ENCODE results near the gene PNLDC1. TPM values are rescaled to one million over a fixed set of nuclear protein-coding genes. Genes with fewer than 3 reads are reported as not detected.

Gene PNLDC1
- total and polyA plus RNA-seq, 4 experiments from 2014 or later: 0.23 to 0.94 (median 0.47) TPM; not detected in 1

GRCh38 chr6:159778542-159779103 is 21.5 kb upstream of the PNLDC1 start:
- Mint-ChIP-seq H3K27ac (peak overlapping the region in 2 of 7 donors; percentile 39 to 55), H3K36me3 (peaks cover 42 to 91% of the 10 kb centered on the region in 2 donors), H3K4me3 (no peak overlapping the region), H3K9me3 (no peaks in the 10 kb centered on the region), H3K27me3 (no peaks in the 10 kb centered on the region), H3K4me1 (peaks cover 10 to 18% (median 16%) of the 10 kb centered on the region in 4 donors)
- DNase-seq: no peak
- no peak overlapping the region for H3K27ac ChIP-seq (ENCODE audit: low read depth, low read length)
- no peaks in the 10 kb centered on the region for H3K9me3 ChIP-seq (ENCODE audit: control insufficient read depth in 1 of 2, low read length in 2 of 2)
- ChIA-PET POLR2A (ENCODE audit: partially characterized antibody) (no interaction called here), CTCF (ENCODE audit: partially characterized antibody) (no interaction called here)
- no peak overlapping the region for H3K4me3 ChIP-seq (ENCODE audit: low read length in 2 of 2)
- H3K27me3 ChIP-seq (ENCODE audit: insufficient read depth, low read length): no peaks in the 10 kb centered on the region
- H3K4me1 ChIP-seq (ENCODE audit: insufficient read depth, low read length): no peaks in the 10 kb centered on the region
- peaks cover 69% of the 10 kb centered on the region for H3K36me3 ChIP-seq (ENCODE audit: insufficient read depth, low read length)
- intact Hi-C loops (cut with micrococcal nuclease): no loop called here

- intact Hi-C loops (cut with micrococcal nuclease): loop anchor here (2.0 kb wide), 1 partner anchor 181 kb away; the partner anchor contains the start of gene IGF2R
- POLR2A ChIA-PET (ENCODE audit: partially characterized antibody): interaction anchor here (1.1 to 6.8 kb wide), 11 partner anchors 12 to 674 kb away, joined by 3 to 169 read pairs (median 5); partner anchors contain the start of genes ACAT2, SOD2 and WTAP
- Histone ChIP-seq H3K9me3 (ENCODE audit: control insufficient read depth in 1 of 2, low read length in 2 of 2) (no peaks in the 10 kb centered on the region), H3K27me3 (ENCODE audit: insufficient read depth, low read length) (no peaks in the 10 kb centered on the region), H3K4me3 (ENCODE audit: low read length in 2 of 2) (peak overlapping the region; percentile 43 to 90), H3K27ac (ENCODE audit: low read depth, low read length) (peak overlapping the region; percentile 93), H3K36me3 (ENCODE audit: insufficient read depth, low read length) (peaks cover 43% of the 10 kb centered on the region), H3K4me1 (ENCODE audit: insufficient read depth, low read length) (peaks cover 54% of the 10 kb centered on the region)
- peak; percentile 3 to 45 (median 13) for DNase-seq
- Mint-ChIP-seq H3K27ac (peak overlapping the region; percentile 88 to 94 (median 93)), H3K27me3 (no peaks in the 10 kb centered on the region), H3K4me1 (peaks cover 33 to 68% (median 53%) of the 10 kb centered on the region in 4 donors), H3K4me3 (peak overlapping the region; percentile 88 to 99 (median 95)), H3K9me3 (no peaks in the 10 kb centered on the region), H3K36me3 (peaks cover 37 to 74% of the 10 kb centered on the region in 2 donors)
- CTCF ChIA-PET (ENCODE audit: partially characterized antibody): interaction anchor here (1.0 to 4.3 kb wide), 5 partner anchors 8 to 96 kb away, joined by 4 to 37 read pairs (median 8); partner anchors contain the start of genes SOD2 and WTAP
Measured at GRCh38 chr6:159788276-159788675, 11.8 kb upstream of the PNLDC1 start.

GRCh38 chr6:159788753-159789376 is 11.2 kb upstream of the PNLDC1 start:
- peaks cover 39% of the 10 kb centered on the region for H3K36me3 ChIP-seq (ENCODE audit: insufficient read depth, low read length)
- peaks cover 54% of the 10 kb centered on the region for H3K4me1 ChIP-seq (ENCODE audit: insufficient read depth, low read length)
- peaks cover 30 to 70% (median 55%) of the 10 kb centered on the region in 4 donors for H3K4me1 Mint-ChIP-seq

GRCh38 chr6:159789377-159790148 is 10.5 kb upstream of the PNLDC1 start, which contains the start of gene TCP1:
TSS of gene TCP1 (minus strand) at chr6:159789602. CDS start at chr6:159789468, 134 bp downstream.
- Mint-ChIP-seq H3K27ac (peak within 1 kb of the TSS; percentile 93 to 99 (median 97)), H3K9me3 (no peaks in the 10 kb centered on the region), H3K4me1 (peaks cover 32 to 75% (median 60%) of the 10 kb centered on the region in 4 donors), H3K36me3 (peaks cover 37 to 72% of the 10 kb centered on the region in 2 donors), H3K27me3 (no peaks in the 10 kb centered on the region), H3K4me3 (peak within 1 kb of the TSS; percentile 94 to 99 (median 97))
- DNase-seq: peak; percentile 97 to 100 (median 98)
- Histone ChIP-seq H3K36me3 (ENCODE audit: insufficient read depth, low read length) (peaks cover 39% of the 10 kb centered on the region), H3K4me3 (ENCODE audit: low read length in 2 of 2) (peak within 1 kb of the TSS; percentile 81 to 90), H3K27ac (ENCODE audit: low read depth, low read length) (peak within 1 kb of the TSS; percentile 93), H3K4me1 (ENCODE audit: insufficient read depth, low read length) (peaks cover 54% of the 10 kb centered on the region), H3K27me3 (ENCODE audit: insufficient read depth, low read length) (no peaks in the 10 kb centered on the region), H3K9me3 (ENCODE audit: control insufficient read depth in 1 of 2, low read length in 2 of 2) (no peaks in the 10 kb centered on the region)
- intact Hi-C loops (cut with micrococcal nuclease): loop anchor here (1.0 to 10.0 kb wide), 5 partner anchors 27 to 675 kb away; partner anchors contain the start of genes ACAT2, IGF2R, SOD2 and WTAP
- CTCF ChIA-PET (ENCODE audit: partially characterized antibody): interaction anchor here (1.0 to 4.3 kb wide), 12 partner anchors 17 to 152 kb away, joined by 3 to 37 read pairs (median 6); partner anchors contain the start of genes ACAT2, SOD2 and WTAP
- POLR2A ChIA-PET (ENCODE audit: partially characterized antibody): interaction anchor here (0.6 to 6.8 kb wide), 31 partner anchors 8 to 1206 kb away, joined by 3 to 169 read pairs (median 5); partner anchors contain the start of genes ACAT2, PNLDC1, SOD2 and WTAP

More at GRCh38 chr6:159788753-159789376, 11.2 kb upstream of the PNLDC1 start:
- H3K27me3 Mint-ChIP-seq: no peaks in the 10 kb centered on the region
- Histone ChIP-seq H3K27ac (ENCODE audit: low read depth, low read length) (peak overlapping the region; percentile 93), H3K4me3 (ENCODE audit: low read length in 2 of 2) (peak overlapping the region; percentile 43 to 90), H3K9me3 (ENCODE audit: control insufficient read depth in 1 of 2, low read length in 2 of 2) (no peaks in the 10 kb centered on the region), H3K27me3 (ENCODE audit: insufficient read depth, low read length) (no peaks in the 10 kb centered on the region)
- intact Hi-C loops (cut with micrococcal nuclease): loop anchor here (1.0 to 2.0 kb wide), 4 partner anchors 27 to 180 kb away; partner anchors contain the start of genes ACAT2, IGF2R, SOD2 and WTAP
- peak overlapping the region; percentile 88 to 94 (median 93) for H3K27ac Mint-ChIP-seq
- POLR2A ChIA-PET (ENCODE audit: partially characterized antibody): interaction anchor here (1.0 to 6.8 kb wide), 15 partner anchors 13 to 673 kb away, joined by 3 to 169 read pairs (median 5); partner anchors contain the start of genes ACAT2, SOD2 and WTAP
- peaks cover 33 to 70% of the 10 kb centered on the region in 2 donors for H3K36me3 Mint-ChIP-seq
- H3K9me3 Mint-ChIP-seq: no peaks in the 10 kb centered on the region
- peak overlapping the region; percentile 94 to 99 (median 97) for H3K4me3 Mint-ChIP-seq
- CTCF ChIA-PET (ENCODE audit: partially characterized antibody): interaction anchor here (1.0 to 4.3 kb wide), 6 partner anchors 8 to 97 kb away, joined by 4 to 37 read pairs (median 12); partner anchors contain the start of genes SOD2 and WTAP
- peak in 2 of 5 donors; percentile 19 to 40 for DNase-seq

- H3K4me3 Mint-ChIP-seq: peak within 1 kb of the TSS; percentile 93 to 99 (median 97)
- peaks cover 31% of the 10 kb centered on the region for H3K36me3 ChIP-seq (ENCODE audit: insufficient read depth, low read length)
- H3K27ac ChIP-seq (ENCODE audit: low read depth, low read length): peak within 1 kb of the TSS; percentile 93
- H3K27me3 ChIP-seq (ENCODE audit: insufficient read depth, low read length): no peaks in the 10 kb centered on the region
- ChIA-PET POLR2A (ENCODE audit: partially characterized antibody) (interaction anchor here (0.6 to 6.8 kb wide), 32 partner anchors 9 to 1205 kb away, joined by 3 to 169 read pairs (median 4); partner anchors contain the start of genes ACAT2, PNLDC1, SOD2 and WTAP), CTCF (ENCODE audit: partially characterized antibody) (interaction anchor here (0.9 to 4.3 kb wide), 15 partner anchors 9 to 152 kb away, joined by 3 to 37 read pairs (median 6); partner anchors contain the start of genes ACAT2, SOD2 and WTAP)
- peaks cover 54% of the 10 kb centered on the region for H3K4me1 ChIP-seq (ENCODE audit: insufficient read depth, low read length)
- peak; percentile 82 to 93 (median 86) for DNase-seq
- H3K27me3 Mint-ChIP-seq: no peaks in the 10 kb centered on the region
- intact Hi-C loops (cut with micrococcal nuclease): loop anchor here (10.0 kb wide), 1 partner anchor 674 kb away; no protein-coding TSS in a partner anchor
- H3K4me3 ChIP-seq (ENCODE audit: low read length in 2 of 2): peak within 1 kb of the TSS; percentile 81 to 90
- peaks cover 34 to 76% (median 59%) of the 10 kb centered on the region in 4 donors for H3K4me1 Mint-ChIP-seq
- H3K27ac Mint-ChIP-seq: peak within 1 kb of the TSS; percentile 93 to 99 (median 97)
- no peaks in the 10 kb centered on the region for H3K9me3 ChIP-seq (ENCODE audit: control insufficient read depth in 1 of 2, low read length in 2 of 2)
- H3K9me3 Mint-ChIP-seq: no peaks in the 10 kb centered on the region
- peaks cover 31 to 70% of the 10 kb centered on the region in 2 donors for H3K36me3 Mint-ChIP-seq
Measured at GRCh38 chr6:159790149-159790955, 9.7 kb upstream of the PNLDC1 start, which contains the start of gene MRPL18. TSS of gene MRPL18 (plus strand) at chr6:159790467. CDS start at chr6:159790588, 121 bp downstream.

Measured in CD4-positive, alpha-beta memory T cell (primary cell).